Measurements from ENCODE around the gene RGS7.

Gene RGS7

GRCh38 chr1:241208910-241209379 lies 148.1 kb downstream of the RGS7 start:
- peak overlapping the region; percentile 55 for H3K27ac ChIP-seq
- no peak for TF ChIP-seq CTCF (conservative IDR thresholded peaks at IDR 0.05)

- TF ChIP-seq CTCF (conservative IDR thresholded peaks at IDR 0.05) = no peak
- H3K27ac ChIP-seq = no peak overlapping the region
Measured at GRCh38 chr1:241203817-241204216, 153.2 kb downstream of the RGS7 start.

DNA sequence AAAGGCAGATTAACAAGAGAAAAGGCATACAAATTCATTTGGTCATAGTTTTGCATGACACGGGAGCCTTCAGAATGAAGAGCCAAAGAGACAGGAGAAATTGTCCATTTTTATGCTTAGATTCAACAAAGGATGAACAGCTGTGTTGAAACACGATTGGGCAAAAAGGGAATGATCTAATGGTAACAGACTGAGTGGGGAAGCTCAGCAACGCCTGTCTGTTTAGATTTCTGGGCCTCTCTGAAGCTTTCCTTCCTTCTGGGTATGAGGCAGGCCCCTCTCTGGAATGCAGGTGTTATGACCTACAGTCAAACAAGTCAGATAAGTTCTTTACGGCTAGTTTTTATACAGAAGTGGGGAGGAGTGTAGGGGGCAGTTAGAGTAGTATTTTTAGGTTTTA lies 154.6 kb downstream of the RGS7 start:
- H3K27ac ChIP-seq = no peak overlapping the region
- no peak for TF ChIP-seq CTCF (conservative IDR thresholded peaks at IDR 0.05)

DNA sequence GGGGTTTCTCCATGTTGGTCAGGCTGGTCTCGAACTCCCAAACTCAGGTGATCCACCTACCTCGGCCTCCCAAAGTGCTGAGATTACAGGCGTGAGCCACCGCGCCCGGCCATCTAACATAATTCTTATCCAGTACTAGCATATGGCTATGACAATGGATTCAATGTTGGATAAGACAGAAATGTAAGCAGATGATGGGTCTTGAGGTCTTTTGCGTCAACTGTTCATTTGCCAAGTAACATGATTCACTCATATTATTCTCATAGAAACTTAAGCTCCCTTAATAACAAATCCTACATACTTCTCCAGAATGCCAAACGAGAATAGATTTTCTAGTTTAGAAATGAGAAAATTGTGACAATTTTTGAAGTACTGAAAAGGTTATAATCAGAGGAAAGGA lies 170.3 kb downstream of the RGS7 start:
- TF ChIP-seq CTCF (conservative IDR thresholded peaks at IDR 0.05) = no peak
- no peak overlapping the region for H3K27ac ChIP-seq

DNA sequence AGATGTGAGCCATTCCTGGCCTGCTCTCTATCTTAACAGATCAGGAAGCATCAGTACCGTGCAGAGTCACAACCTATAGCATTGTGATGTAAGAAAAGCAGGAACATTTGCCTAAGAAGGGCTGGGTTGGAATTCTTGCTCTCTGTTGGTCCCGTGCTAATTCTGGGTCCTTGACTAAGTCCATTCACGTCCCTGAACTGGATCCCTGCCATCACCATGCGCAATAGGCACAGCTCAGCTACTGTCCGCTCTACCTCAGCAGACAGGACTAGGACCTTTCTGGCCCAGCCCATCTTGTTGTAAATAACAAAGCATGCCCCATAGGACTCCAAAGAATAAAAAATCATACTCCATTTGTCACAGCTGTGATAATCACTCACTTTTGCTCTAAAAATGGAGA lies 175.0 kb downstream of the RGS7 start:
- no peak overlapping the region for H3K27ac ChIP-seq
- no peak for TF ChIP-seq CTCF (conservative IDR thresholded peaks at IDR 0.05)

GRCh38 chr1:241181471-241181870 lies 175.5 kb downstream of the RGS7 start:
- TF ChIP-seq CTCF (conservative IDR thresholded peaks at IDR 0.05) = no peak
- H3K27ac ChIP-seq = no peak overlapping the region

- TF ChIP-seq CTCF (conservative IDR thresholded peaks at IDR 0.05) = no peak
- no peak overlapping the region for H3K27ac ChIP-seq
Measured at GRCh38 chr1:241180569-241180968, 176.4 kb downstream of the RGS7 start.

GRCh38 chr1:241177660-241178059 lies 179.3 kb downstream of the RGS7 start:
- no peak for TF ChIP-seq CTCF (conservative IDR thresholded peaks at IDR 0.05)
- no peak overlapping the region for H3K27ac ChIP-seq

All from VCaP (cell line).